Ishikawa (cell line): ENCODE data around the gene CROCC.

ENCODE experiments used
- CEBPB ChIP-seq: IDR thresholded peaks from 2 replicates; pipeline ENCODE4 v1.6.1; 2012
- CREB1 ChIP-seq: IDR thresholded peaks from 2 replicates; pipeline ENCODE4 v1.6.1; 2012; ENCODE audit warnings: low read depth
- EGR1 ChIP-seq: IDR thresholded peaks from 2 replicates; pipeline ENCODE4 v1.6.1; 2012
- EP300 ChIP-seq: IDR thresholded peaks from 2 replicates; pipeline ENCODE4 v1.6.1; 2012; ENCODE audit warnings: borderline replicate concordance
- FOXM1 ChIP-seq: IDR thresholded peaks from 2 replicates; pipeline ENCODE4 v1.6.1; 2012; ENCODE audit warnings: low read depth, borderline replicate concordance
- NFIC ChIP-seq: IDR thresholded peaks from 2 replicates; pipeline ENCODE4 v1.6.1; 2012
- RAD21 ChIP-seq: IDR thresholded peaks from 2 replicates; pipeline ENCODE4 v1.6.1; 2012; ENCODE audit warnings: low read depth
- TAF1 ChIP-seq: IDR thresholded peaks from 2 replicates; pipeline ENCODE4 v1.6.1; 2012; ENCODE audit warnings: low read depth, mild to moderate bottlenecking
- TCF12 ChIP-seq: IDR thresholded peaks from 2 replicates; pipeline ENCODE4 v1.6.1; 2012; ENCODE audit warnings: low read depth
- TEAD4 ChIP-seq: IDR thresholded peaks from 2 replicates; pipeline ENCODE4 v1.6.1; 2012
- YY1 ChIP-seq: IDR thresholded peaks from 2 replicates; pipeline ENCODE4 v1.6.1; 2012; ENCODE audit warnings: low read depth
- ZBTB7A ChIP-seq: IDR thresholded peaks from 2 replicates; pipeline ENCODE4 v1.6.1; 2012; ENCODE audit warnings: low read depth
- TF ChIP-seq, protein P1 (sequence below): IDR thresholded peaks from 2 replicates; pipeline ENCODE4 v1.6.1; 2012
- TF ChIP-seq, protein P2 (sequence below): IDR thresholded peaks from 2 replicates; pipeline ENCODE4 v1.6.1; 2012
- TF ChIP-seq, protein P3 (sequence below): IDR thresholded peaks from 2 replicates; pipeline ENCODE4 v1.6.1; 2012; ENCODE audit warnings: low read depth, mild to moderate bottlenecking

Gene CROCC

DNA sequence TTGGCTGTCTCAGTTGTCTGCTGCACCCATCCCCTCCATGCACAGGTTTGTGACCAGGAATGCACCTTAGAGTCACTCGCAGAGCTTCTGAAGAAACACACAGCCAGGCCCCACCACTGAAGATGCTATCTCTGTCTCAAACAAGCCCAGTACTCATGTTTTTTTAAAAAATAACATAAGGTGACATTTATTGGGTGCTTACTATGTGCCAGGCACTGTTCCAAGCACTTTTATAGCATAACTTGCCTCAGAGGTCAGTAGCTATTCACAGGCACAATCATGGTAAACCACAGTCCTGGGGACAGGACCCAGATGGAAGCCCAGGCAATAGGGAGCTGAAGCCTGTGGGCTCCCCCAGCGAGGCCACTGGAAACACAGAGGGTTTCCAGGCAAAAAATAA, 98.8 kb downstream of the CROCC start:
- TF ChIP-seq NFIC (no peak), FOXM1 (no peak), TCF12 (no peak), CEBPB (no peak), TEAD4 (no peak), CREB1 (no peak), RAD21 (no peak), EGR1 (no peak), ZBTB7A (no peak), YY1 (no peak), TAF1 (no peak), EP300 (no peak)
- TF ChIP-seq, protein P1, sequence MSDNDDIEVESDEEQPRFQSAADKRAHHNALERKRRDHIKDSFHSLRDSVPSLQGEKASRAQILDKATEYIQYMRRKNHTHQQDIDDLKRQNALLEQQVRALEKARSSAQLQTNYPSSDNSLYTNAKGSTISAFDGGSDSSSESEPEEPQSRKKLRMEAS, result no peak
- TF ChIP-seq, protein P2, sequence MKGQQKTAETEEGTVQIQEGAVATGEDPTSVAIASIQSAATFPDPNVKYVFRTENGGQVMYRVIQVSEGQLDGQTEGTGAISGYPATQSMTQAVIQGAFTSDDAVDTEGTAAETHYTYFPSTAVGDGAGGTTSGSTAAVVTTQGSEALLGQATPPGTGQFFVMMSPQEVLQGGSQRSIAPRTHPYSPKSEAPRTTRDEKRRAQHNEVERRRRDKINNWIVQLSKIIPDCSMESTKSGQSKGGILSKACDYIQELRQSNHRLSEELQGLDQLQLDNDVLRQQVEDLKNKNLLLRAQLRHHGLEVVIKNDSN, result no peak
- TF ChIP-seq, protein P3, sequence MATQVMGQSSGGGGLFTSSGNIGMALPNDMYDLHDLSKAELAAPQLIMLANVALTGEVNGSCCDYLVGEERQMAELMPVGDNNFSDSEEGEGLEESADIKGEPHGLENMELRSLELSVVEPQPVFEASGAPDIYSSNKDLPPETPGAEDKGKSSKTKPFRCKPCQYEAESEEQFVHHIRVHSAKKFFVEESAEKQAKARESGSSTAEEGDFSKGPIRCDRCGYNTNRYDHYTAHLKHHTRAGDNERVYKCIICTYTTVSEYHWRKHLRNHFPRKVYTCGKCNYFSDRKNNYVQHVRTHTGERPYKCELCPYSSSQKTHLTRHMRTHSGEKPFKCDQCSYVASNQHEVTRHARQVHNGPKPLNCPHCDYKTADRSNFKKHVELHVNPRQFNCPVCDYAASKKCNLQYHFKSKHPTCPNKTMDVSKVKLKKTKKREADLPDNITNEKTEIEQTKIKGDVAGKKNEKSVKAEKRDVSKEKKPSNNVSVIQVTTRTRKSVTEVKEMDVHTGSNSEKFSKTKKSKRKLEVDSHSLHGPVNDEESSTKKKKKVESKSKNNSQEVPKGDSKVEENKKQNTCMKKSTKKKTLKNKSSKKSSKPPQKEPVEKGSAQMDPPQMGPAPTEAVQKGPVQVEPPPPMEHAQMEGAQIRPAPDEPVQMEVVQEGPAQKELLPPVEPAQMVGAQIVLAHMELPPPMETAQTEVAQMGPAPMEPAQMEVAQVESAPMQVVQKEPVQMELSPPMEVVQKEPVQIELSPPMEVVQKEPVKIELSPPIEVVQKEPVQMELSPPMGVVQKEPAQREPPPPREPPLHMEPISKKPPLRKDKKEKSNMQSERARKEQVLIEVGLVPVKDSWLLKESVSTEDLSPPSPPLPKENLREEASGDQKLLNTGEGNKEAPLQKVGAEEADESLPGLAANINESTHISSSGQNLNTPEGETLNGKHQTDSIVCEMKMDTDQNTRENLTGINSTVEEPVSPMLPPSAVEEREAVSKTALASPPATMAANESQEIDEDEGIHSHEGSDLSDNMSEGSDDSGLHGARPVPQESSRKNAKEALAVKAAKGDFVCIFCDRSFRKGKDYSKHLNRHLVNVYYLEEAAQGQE, result no peak

DNA sequence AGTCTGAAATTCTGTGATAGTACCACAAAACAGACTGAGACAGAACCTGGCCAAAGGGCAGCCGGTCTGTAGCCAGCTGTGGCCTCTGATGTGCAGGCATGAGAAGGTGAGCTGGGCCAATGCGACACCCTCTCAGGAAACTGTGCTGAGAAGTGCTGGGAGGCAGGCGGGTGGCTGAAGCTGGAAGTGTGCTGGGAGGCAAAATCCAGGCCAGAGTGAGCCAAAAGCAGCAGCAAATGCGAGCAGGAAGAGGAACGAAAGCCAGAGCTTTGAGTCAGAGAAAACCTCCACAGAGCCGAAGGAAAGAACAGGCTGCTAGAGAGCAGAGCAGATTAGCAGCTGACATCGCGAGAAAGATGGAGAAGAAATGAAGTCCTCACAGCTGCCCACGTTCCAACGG, 100.2 kb downstream of the CROCC start:
- TF ChIP-seq TCF12 (no peak), EP300 (no peak), CREB1 (no peak), FOXM1 (no peak), ZBTB7A (no peak), TEAD4 (no peak), EGR1 (no peak), CEBPB (no peak), RAD21 (no peak), TAF1 (no peak), YY1 (no peak), NFIC (no peak)
- TF ChIP-seq, protein P1, result no peak
- TF ChIP-seq, protein P2, result no peak
- TF ChIP-seq, protein P3, result no peak
